DND-41 (cell line): Measurements from ENCODE around the gene MSTO1.
"Not testable (repeated sequence)": the region's sequence is repeated elsewhere in the genome, so short reads cannot be mapped to it uniquely, and the experiment has no call there.

Source experiments
- CTCF ChIP-seq: IDR thresholded peaks from 2 replicates; pipeline ENCODE4 v1.5.1; 2012; ENCODE audit warnings: borderline replicate concordance, low read length, moderate library complexity, mild to moderate bottlenecking; ENCODE audit not compliant: poor library complexity, severe bottlenecking; ENCODE audit errors: extremely low read depth
- EZH2 ChIP-seq: IDR thresholded peaks from 3 replicates; pipeline ENCODE4 v1.6.1; 2012; ENCODE audit warnings: borderline replicate concordance, low read depth, mild to moderate bottlenecking, moderate library complexity, low read length, inconsistent platforms; ENCODE audit not compliant: severe bottlenecking

- TF ChIP-seq CTCF, EZH2: not testable (repeated sequence)
These were observed 10.0 kb upstream of the MSTO1 start for GRCh38 chr1:155599828-155600572.
